SKM-1 (cell line): ENCODE measurements around the gene ANTKMT.

ENCODE experiments used
- DNase-seq: peaks from one replicate; lab custom pipeline; 2025; ENCODE audit not compliant: unreplicated experiment; lab: John Stamatoyannopoulos, UW

ANTKMT gene

DNA sequence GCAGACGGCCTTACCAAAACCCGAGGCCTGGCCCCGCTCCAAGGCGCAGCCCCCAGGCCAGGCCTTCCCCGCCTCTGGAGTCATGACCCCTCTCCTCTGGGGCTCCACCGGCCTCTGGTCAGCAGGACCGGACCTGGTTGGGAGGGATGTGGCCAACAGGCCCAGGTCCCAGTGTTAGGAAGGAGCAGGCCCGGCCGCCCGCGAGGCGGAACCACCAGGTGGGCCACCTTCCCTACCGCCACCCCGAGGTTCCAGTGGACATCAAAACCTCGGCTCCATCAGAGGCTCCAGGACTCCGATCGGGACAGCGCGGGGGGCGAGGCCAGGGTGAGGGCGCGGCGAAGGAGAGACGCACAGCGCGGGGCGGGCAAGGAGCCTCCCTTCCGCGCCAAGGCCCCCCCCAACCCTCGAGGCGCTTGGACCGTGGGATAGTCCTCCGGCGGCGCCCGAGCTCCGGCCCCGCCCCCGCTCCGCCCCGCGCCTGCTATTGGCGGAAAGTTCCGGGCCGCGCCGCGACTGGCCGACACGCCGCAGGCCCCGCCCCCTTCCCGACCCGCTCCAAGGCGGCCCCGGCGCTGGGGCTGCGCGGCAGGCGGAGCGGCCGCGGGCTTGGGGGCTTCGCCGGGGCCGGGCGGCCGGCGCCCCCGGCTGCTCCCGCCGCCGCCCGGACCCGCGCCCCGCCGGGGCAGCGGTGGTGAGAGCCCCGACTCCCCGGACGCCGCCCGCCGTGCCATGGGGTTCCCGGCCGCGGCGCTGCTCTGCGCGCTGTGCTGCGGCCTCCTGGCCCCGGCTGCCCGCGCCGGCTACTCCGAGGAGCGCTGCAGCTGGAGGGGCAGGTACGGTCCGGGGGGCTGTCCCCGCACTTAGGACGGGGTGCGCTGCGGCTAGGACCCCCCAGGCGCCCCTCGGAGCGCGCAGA lies 6.1 kb upstream of the ANTKMT start, which contains the start of gene METRN:
TSS of gene METRN (plus strand) at position 561 of the 919 bp plus-strand sequence. CDS start at position 733, 172 bp downstream.
- DNase-seq: peak; percentile 77

DNA sequence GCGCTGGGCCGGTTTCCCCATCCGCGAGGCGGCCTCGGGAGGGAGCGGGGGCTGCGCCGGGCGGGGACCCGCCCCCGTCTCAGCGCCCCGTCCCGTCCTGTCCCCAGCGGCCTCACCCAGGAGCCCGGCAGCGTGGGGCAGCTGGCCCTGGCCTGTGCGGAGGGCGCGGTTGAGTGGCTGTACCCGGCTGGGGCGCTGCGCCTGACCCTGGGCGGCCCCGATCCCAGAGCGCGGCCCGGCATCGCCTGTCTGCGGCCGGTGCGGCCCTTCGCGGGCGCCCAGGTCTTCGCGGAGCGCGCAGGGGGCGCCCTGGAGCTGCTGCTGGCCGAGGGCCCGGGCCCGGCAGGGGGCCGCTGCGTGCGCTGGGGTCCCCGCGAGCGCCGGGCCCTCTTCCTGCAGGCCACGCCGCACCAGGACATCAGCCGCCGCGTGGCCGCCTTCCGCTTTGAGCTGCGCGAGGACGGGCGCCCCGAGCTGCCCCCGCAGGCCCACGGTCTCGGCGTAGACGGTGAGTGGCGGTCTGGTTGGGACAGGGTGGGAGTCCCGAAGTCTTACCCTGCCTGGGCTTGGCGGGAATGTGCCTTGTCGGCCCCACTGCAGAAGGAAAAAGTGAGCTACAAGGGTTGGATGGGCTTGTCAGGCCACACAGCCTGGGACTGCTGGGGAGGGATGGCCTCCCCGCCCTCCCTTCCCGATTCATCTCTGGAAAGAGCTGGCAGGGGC lies 5.3 kb upstream of the ANTKMT start:
- DNase-seq: no peak

DNA sequence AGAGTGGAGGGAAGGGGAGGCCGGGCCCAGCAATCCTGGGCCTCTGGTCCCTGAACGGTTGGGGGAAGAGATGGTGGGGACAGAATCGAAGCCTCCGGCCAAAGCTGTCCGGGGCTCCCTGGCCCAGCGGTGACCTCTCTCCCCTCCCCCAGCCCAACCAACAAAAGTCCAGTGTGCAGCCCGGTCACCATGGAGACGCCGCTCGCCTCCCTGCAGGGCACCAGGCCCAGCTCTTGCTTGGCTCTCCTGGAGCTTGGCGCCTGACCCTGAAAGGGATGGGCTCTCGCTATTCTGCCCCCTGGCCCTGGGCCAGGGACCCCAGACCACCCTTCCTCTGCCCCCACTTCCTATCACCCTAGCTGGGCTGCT lies 4.8 kb upstream of the ANTKMT start:
- no peak for DNase-seq

DNA sequence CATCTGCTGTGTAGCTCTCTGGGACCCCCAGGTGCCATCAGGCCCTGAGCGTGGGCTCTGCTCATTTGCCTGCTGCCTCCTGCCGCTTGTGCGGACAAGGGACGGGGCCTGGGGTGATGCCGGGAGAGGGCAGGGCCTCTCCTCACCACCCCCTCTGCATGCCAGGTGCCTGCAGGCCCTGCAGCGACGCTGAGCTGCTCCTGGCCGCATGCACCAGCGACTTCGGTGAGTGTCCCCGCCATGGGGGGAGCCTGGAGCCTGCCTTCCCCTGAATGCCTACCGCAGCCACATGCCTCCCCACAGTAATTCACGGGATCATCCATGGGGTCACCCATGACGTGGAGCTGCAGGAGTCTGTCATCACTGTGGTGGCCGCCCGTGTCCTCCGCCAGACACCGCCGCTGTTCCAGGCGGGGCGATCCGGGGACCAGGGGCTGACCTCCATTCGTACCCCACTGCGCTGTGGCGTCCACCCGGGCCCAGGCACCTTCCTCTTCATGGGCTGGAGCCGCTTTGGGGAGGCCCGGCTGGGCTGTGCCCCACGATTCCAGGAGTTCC lies 4.1 kb upstream of the ANTKMT start:
- no peak for DNase-seq

DNA sequence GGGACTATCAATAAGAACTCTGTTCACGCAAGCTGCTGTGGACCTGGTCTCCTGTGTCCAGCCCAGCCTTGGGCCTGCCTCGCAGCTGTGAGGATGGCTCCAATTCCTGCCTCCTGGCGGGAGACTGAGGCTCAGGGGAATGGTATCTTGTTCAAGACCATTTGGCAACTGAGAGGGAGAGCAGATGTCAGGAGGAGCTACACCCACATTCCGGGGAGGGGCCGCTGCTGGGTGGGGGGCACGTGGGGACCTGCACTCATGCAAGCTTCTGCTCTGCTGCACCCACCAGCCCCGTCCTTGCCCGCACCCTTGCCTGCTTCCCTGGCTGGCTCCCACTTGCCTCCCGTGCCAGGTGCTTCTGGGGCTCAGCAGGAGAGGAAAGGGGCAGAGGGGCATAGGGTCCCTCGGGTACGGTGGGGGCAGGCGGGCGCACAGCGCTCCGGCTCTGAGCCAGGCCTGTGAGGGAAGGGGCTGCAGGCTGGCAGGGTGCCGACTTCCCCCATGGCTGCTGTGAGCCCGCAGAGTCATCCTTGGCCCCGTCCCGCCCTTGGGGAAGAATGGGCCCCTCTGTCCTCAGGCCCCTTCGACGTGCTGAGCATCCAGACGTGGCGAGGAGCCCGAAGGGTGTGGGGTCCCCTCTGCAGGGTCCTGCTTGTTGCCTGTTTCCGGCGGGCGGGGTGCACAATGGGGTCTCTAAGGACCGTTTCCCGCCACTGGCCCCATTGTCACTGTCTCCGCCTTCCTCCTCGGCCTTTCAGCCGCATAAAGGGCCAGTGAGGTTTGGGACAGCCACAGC lies 3.3 kb upstream of the ANTKMT start:
- DNase-seq: no peak

DNA sequence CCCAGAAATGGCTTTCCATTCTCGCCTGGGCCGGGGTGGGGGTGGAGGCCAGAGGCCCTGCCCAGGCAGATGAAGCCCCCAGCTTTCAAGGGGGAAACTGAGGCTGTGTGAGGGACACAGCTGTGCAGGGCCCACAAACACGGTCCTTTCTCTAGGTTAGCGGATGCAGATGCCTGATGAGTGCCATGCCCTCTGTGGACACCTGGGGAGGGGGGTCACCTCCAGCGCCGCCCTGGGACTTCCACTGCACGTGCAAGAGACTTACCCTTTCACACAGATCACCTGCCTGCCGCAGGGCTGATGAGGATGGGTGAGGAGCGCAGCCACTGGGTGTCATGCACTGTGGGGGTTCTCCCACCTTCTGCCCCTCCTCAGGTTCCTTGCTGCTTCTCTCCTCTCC lies 2.6 kb upstream of the ANTKMT start:
- DNase-seq: no peak

DNA sequence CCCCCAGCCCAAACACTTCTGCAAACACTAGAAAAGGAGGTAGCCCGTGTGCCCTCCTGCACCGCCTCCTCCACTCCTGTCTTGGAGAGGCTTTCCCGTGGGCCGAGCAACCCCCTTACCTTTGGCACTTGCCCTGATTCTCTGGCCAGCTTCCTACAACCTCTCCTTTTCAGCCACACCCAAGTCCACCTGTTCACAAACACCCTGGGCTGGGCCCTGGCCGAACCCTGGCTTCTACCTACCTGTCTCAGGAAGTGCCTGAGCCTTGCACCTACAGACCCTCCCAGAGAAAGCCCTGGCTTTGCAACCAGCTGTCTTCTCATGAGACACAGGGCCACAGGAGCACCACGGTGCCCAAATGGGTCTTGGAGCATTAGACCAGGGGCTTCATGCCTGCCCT lies 2.0 kb upstream of the ANTKMT start:
- DNase-seq: no peak

DNA sequence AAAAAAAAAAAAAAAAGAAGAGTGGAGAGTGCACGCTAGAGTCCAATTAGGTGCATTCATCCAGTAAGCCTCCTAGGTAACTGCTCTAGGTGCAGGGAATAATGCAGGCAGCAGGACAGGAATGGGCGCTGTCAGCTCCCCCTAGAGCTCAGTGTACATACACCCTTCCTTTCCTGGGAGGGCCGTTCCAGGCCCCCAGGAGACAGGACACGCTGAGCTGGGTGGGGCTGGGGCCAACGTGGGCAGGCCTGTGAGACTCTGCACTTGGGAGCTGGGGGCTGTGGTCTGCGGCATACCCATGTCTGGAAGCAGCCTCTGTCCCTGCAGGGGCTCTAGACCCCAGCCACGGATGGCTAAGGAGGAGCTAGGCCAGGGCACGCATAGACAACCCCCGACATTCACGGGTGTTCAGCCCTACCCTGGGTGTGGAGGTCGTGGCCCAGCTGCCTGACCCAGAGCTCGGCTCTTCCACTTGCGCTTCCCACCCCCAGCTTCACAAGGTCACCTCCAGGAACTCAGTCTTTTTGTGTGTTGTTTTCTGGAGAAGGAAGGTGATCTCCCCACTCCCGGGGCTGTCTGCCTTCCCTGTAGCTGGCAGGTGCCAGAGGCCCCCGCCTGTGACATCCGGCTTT lies 1.0 kb upstream of the ANTKMT start:
- no peak for DNase-seq

DNA sequence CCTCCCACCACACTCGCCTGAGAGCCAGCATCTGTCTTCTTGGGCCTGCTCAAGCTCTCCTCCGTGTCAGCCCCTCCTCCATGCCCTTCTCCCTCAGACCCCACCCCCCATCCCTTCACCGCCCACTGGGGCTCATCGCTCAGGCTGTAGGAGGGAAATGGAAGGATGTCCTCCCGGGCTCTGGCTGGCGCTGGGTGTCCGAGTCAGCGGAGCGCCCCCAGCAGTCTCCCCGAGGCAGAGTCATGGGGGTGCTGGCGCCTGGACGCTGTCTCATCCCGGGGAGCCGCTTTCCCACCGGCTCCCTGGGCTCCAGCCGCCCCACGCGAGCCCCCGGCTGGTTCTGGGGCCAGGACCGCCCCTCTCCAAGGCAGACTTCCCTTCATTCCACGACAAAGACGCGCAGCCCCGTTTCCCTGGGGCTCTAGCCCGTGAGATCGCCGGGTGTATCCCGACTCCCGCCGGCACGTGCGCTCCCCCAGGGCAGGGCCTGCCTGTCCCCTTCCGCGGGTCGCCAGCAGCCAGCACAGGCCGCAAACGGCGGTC lies 428 bp upstream of the ANTKMT start:
- no peak for DNase-seq

DNA sequence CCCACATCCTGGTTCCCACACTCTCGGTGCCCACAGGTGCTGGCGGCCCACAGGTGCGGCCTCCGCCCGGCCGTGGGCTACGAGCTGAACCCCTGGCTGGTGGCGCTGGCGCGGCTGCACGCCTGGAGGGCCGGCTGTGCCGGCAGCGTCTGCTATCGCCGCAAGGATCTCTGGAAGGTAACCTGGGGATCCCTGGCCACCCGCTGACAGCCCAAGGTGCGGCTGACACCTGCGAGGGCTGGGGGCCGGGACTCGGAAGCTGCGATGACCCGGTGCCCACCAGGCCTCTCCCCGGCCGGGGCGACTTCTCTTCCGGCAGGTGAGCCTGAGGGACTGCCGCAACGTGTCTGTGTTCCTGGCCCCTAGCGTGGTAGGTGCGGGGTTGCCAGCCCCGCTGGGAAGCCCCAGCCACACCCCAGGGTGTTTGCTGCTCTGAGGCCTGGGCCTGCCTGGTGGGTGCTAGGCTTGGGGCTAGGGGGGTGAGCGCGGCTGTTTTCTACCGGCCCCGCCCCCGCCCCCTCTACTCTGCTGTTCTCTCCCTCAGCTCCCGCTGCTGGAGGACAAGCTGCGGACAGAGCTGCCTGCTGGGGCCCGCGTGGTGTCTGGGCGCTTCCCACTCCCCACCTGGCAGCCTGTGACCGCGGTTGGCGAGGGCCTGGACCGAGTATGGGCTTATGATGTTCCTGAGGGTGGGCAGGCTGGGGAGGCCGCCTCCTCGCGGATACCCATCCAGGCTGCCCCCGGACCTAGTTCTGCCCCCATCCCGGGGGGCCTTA lies 1.0 kb downstream of the ANTKMT start:
- no peak for DNase-seq

DNA sequence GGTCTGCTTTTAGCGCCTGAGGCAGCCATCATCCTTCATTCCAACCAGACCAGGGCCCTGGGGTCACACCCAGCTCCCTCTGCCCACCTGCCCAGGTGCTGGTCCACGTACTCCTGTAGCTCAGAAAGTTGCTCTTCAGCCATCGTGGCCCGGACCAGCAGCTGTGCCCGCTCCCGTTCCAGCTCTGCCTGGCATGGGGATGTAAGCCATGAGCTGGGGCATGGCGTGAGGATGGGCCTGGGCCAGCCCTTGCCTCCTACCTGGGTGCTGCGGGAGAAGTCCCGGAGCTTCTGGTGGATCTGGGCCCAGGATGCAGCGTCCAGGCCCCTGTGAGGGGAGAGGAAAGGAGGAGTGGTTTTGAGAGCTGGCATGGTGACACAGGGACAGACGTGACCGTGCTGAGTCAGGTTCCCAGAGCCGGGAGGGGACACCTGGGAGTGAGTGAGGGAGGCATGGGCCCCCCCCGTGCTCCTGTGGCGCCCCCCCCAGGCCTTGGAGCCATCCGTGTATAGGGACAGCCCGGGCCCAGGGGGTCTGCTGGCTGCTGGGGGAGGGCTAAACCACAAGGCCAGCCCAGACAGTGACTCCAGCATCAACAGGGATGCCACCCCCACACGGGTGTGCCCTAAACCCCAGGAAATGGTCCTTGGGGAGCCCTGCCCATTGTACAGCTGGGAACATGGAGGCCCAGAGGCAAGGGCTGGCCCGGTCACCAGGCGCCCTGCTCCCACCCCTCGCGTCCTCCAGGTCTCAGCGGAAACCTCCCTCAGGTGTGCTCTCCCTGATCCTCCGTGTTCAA lies 2.1 kb downstream of the ANTKMT start:
- DNase-seq: no peak

DNA sequence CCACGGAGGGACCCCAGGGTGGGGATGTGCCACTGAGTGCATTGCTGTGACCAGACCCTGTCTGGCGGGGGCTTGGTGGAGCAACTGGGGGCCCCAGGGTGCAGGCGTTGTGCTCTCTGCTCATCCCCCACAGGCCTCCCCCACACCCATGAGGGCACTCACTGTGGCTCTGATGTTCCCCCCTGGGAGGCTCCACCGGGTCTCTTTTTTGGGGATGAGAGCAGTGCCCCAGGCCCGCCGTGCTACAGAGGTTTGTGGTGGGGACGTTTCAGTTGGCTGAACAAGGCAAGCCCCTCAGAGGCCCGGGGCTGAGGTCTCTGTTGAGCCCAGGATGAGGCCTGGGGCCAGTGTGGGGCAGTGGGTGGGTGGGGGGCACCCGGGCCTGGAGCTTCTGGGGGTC lies 2.7 kb downstream of the ANTKMT start:
- no peak for DNase-seq

DNA sequence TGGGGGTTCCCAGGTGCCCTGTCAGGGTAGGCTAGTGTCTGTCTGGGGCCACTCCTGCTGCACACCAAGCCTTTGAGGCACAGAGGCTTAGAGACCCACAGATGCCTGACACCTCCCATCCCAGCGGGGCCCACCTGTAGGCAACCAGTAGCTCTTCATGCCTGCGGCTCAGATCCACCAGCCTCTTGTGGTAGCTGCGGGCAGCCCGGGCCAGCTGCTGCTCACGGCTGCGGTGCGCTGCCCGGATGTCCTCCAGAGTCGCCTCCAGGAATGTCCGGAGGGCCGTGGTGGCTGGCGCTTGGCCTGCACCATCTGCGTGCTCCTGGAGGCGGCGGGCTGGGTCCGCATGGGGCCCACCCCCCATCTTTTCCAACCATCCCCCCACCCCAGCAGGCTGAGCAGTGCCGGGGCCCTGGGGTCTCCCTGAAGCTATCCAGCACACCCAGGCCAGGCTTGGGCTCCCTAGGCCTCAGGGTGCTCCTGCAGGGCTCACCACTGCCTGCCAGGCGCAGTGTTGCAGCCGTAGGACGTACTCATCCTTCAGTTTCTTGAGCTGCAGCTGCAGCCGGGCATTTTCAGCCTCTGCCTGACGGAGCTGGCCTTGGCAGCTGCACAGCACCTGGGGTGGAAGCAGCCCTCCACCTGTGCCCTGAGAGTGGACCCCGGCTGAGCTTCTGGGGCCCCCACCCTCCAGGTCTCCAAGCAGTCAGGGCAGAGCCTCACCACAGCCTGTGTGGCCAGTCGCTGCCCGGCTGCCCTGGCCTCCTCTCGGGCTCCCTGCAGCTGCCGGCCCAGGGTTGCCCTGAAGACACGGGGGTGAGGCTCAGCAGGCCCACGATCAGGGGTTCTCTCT lies 3.5 kb downstream of the ANTKMT start:
- no peak for DNase-seq

DNA sequence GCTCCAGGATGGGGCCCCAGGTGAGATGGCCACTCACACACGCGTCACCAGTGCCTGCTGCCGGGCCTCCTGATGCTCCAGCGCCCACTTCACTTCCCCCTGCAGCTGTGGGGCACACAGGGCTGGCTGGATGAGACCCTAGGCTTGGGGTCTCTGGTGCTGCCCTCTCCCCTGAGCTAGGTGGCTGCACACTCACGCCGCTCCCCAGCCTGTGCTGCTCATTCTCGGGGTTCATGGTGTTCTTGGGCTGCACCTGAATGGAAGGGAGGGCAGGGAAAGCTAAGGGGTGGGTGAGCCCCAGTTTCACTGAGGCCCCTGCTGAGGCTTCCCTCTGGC lies 4.1 kb downstream of the ANTKMT start:
- no peak for DNase-seq

DNA sequence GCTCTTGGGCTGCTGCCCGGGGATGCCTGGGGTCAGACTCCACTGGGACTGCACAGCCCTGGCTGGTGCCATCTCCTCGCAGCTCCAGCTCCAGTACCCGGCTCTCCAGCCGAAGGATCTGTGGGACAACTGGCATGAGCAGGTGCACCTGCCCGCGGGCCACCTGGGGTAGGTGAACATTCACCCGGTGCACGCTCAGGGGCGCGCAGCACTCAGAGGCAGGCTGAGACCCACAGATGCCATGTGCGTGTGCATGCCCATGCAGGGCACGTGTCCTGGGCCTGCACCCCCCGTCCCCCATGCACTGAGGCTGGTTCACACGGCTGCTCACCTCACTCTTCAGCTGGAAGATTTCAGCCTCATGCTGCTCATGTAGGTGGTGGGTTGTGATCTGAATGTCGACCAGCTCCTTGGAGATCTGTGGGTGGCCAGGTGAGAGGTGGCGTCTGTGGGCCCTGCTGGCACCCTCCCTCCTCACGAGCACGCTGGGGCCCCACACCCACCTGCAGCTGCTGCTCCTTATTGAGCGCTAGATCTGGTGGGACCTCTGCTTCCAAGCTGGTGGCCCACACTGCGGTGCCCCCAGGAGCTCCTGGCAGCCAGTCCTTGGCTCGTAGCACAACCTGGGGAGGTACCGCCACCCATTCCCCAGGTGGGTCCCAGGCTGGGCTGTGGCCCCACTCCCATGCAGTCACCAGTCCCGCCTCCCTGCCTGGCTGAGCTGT lies 4.7 kb downstream of the ANTKMT start:
- no peak for DNase-seq

DNA sequence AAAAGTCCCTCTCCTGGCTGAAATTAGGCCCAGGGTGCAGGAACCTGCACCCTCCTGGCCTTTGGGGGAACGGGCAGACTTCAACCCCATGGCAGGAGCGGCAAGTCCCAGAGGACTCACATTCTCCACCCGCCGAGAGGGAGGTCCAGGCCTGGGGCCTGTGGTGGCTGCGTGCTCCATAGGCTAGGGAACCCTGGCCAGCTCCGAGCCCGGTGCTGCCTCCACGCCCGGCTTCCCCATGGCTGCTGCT lies 5.2 kb downstream of the ANTKMT start:
- no peak for DNase-seq

DNA sequence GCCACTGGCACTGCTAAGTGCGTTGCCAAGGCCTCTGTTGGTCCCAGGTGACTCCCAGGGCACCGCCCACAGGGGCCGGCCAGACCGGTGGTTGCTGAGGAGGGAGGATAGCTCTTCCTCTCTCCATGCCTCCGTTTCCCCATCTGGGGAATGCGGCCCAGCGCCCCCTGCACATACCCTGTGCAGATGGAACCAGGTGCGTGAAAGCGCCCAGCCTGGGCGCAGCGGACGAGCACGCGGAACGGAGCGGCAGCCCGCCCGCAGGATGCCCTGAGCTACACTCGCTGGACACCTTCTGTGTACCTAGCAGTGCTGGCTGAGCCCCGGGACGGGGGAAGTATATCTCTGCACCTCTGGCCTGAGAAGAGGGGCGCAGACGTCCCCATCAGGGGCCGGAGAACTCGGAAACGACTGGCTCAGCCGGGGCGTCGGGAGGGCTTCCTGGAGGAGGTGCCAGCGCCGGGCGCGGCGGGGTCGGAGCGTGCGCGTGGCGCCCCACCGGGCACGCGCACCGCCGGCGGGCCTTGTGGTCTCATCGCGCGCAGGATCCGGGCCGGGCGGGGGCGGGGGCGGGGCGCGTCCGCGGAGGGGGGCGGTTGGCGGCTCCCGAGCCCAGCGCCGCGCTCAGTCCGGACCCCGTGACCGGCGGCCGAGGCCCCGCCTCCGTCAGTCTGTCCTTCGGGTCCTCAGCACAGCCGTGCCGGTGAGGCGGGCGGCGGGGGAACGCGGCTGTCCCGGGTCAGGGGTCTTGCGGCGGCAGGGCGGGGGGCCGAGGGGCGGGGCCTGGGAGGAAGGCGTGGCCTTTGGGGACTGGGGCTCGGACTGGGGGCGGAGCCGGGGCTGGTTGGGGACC lies 5.7 kb downstream of the ANTKMT start, which contains the start of the genes CCDC78 and HAGHL:
TSS of gene CCDC78 (minus strand) at position 6 of the 853 bp plus-strand sequence. CDS start 76 bp downstream, outside the sequence.
TSS of gene HAGHL (plus strand) at position 669 of the 853 bp plus-strand sequence. CDS start 404 bp downstream, outside the sequence.
- no peak for DNase-seq
